ENCODE results near the gene MEX3A. TPM values are rescaled to one million over a fixed set of nuclear protein-coding genes. Genes with fewer than 3 reads are reported as not detected.
A peak's percentile ranks its signal among the peaks of the same experiment; 100 is the strongest.

The MEX3A gene
- total and polyA plus RNA-seq, 2 of the 8 experiments (the other 6 are each of a cell fraction or from before 2014, with no cell fraction given), result 34.1 to 52.4 TPM

DNA sequence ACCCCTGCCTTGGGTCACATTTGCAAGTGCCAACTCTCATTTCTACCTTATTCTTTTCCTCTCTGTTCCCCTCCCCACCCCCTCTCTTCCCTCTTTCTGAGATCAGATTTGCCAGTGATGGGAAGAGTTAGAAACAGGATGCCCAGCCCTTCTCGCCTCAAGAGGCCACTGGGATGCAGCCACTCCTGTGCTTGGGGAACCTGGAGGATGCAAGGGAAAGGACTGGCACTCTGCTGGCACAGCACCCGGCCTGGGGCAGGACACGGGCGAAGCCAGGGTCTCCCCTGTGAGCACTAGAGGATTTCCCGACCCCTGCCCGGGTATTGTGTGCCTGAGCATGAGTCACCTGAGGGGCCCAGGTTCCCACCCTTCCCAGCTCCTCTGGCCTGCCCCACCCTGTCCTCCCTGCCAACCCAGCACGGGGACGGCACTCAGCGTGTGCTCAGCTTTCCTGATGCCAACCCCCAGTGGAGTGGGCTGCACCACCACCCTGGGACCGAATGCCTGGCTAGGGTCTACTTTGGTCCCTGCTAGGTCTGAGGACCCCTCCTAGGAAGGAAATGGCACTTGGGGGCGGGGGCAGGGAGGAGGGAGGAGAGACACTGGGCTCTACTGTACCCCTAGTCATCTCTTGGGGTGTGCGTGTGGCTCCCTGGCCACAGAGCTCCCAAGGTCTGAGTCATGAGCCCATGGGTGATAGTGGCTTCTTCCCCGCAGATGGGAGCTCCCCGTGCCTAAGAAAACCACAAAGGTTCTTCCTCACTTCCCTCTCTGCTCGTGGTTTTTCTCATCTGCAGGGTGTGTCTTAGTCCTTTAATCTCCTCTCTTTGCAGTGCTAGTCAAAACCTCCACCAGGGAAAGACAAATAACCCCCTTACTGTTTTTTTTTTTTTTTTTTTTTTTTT lies 44.6 kb upstream of the MEX3A start:
- no peak overlapping the region for H3K14ac ChIP-seq (ENCODE audit: insufficient read length)
- H2BK5ac ChIP-seq (ENCODE audit: low read depth, low read length), result no peak overlapping the region
- DNase-seq (ENCODE audit: low read depth in 1 of 2, low spot score in 2 of 2) (no peak), FAIRE-seq (no peak)
- H4K8ac ChIP-seq (ENCODE audit: extremely low read depth, insufficient read depth, low read length), result no peak overlapping the region
- 0 out of 7 replicates have a peak overlapping the region, but pooled peaks of 2 of the 4 experiments have one; percentile 20 to 23 for H3K9ac ChIP-seq (replicated peaks in 1 of 4; ENCODE audit: extremely low read depth in 1 of 4, low read depth in 3 of 4, low read length in 3 of 4)
- H2BK12ac ChIP-seq (ENCODE audit: low read depth, low read length), result peak overlapping the region; percentile 71; the same call in 1 of the 2 replicates
- no peak overlapping the region for H2BK120ac ChIP-seq (replicated peaks; ENCODE audit: low read depth, low read length)
- no peaks in the 10 kb centered on the region for H3K27me3 ChIP-seq (replicated peaks in 1 of 4; ENCODE audit: control insufficient read depth in 3 of 4, extremely low read depth in 1 of 4, insufficient read depth in 3 of 4, low read length in 3 of 4)
- no peaks in the 10 kb centered on the region for H4K20me1 ChIP-seq (replicated peaks in 1 of 2; ENCODE audit: control insufficient read depth in 1 of 2, insufficient read depth in 2 of 2, low read length in 2 of 2)
- H3K36me3 ChIP-seq (ENCODE audit: control insufficient read depth in 2 of 4, insufficient read depth in 4 of 4, low read length in 3 of 4), result no peaks in the 10 kb centered on the region; a peak in 1 of 8 replicates
- no peak overlapping the region; a peak in 1 of 8 replicates for H3K4me3 ChIP-seq (ENCODE audit: extremely low read depth in 1 of 4, insufficient read depth in 2 of 4, low read depth in 3 of 4, low read length in 4 of 4)
- H2AFZ ChIP-seq (ENCODE audit: low read length), result no peak overlapping the region
- H3K79me1 ChIP-seq (ENCODE audit: low read depth, low read length), result peaks cover 3% of the 10 kb centered on the region; the same call in 1 of the 2 replicates
- 88% methylated on average over 15 of the region's 15 CpGs; no CpG with 5 or more reads in 1 of the 2 experiments for WGBS, 2 experiments (ENCODE audit: extremely low coverage in 1 of 2, insufficient coverage in 1 of 2, insufficient read length in 1 of 2, insufficient replicate concordance in 2 of 2, low coverage in 1 of 2, low lambda C conversion rate in 2 of 2, missing lambda C conversion rate in 1 of 2)
- ChIA-PET CTCF (ENCODE audit: partially characterized antibody) (interaction anchor here (0.6 to 42.4 kb wide), 13 partner anchors 10 to 265 kb away, joined by 3 to 1994 read pairs (median 4); partner anchors contain the start of genes BGLAP, LMNA, MEX3A and PAQR6), POLR2A (ENCODE audit: partially characterized antibody) (interaction anchor here (0.6 to 28.0 kb wide), 9 partner anchors 9 to 150 kb away, joined by 3 to 763 read pairs (median 3); partner anchors contain the start of genes LMNA, MEX3A and PMF1)
- H3K4me1 ChIP-seq (replicated peaks in 1 of 4; ENCODE audit: control insufficient read depth in 3 of 4, insufficient read depth in 4 of 4, low read length in 3 of 4), result peaks cover 11 to 38% (median 27%) of the 10 kb centered on the region in 4 experiments
- no peaks in the 10 kb centered on the region for H3K9me3 ChIP-seq (ENCODE audit: insufficient read depth in 2 of 2, low read depth in 1 of 2, low read length in 1 of 2)
- H3K4me2 ChIP-seq (ENCODE audit: insufficient read depth in 1 of 2, low read depth in 2 of 2, low read length in 2 of 2), result 0 out of 4 replicates have a peak overlapping the region, but pooled peaks of 1 of the 2 experiments have one; percentile 36
- H4K5ac ChIP-seq (ENCODE audit: insufficient read length, low read depth, low read length), result no peak overlapping the region
- H3K23me2 ChIP-seq (ENCODE audit: low read depth, low read length), result no peaks in the 10 kb centered on the region
- peak overlapping the region; percentile 37 for H3K27ac ChIP-seq (ENCODE audit: low read depth, low read length)
- no peak overlapping the region; the same call in 1 of the 2 replicates for H3K18ac ChIP-seq (ENCODE audit: extremely low read depth, low read length)
- peak overlapping the region; percentile 42; the same call in 1 of the 2 replicates for H2AK5ac ChIP-seq (ENCODE audit: low read depth, low read length)
- H3K56ac ChIP-seq (replicated peaks; ENCODE audit: insufficient read length, low read depth, low read length), result no peak overlapping the region
- no peak overlapping the region for H3K23ac ChIP-seq (ENCODE audit: insufficient read length)
- peaks cover 0 to 4% of the 10 kb centered on the region in 2 experiments; a peak in 1 of 4 replicates for H3K79me2 ChIP-seq (ENCODE audit: control insufficient read depth in 1 of 2, insufficient read depth in 2 of 2, low read length in 2 of 2)
- H3K4ac ChIP-seq (replicated peaks; ENCODE audit: insufficient read length, low read depth, low read length), result no peak overlapping the region
- 0 out of 2 replicates have a peak overlapping the region, but pooled peaks have one; percentile 81 for H2BK15ac ChIP-seq (ENCODE audit: low read length)
- 0 out of 2 replicates have a peak overlapping the region, but pooled peaks have one; percentile 61 for H2BK20ac ChIP-seq (ENCODE audit: low read length)
- no peak overlapping the region for H4K91ac ChIP-seq (replicated peaks; ENCODE audit: insufficient read length, low read length)
- TF ChIP-seq TAF1 (IDR thresholded peaks at IDR 0.05; ENCODE audit: low read depth, low read length) (no peak), HDAC2 (IDR thresholded peaks at IDR 0.05; ENCODE audit: borderline replicate concordance in 1 of 2, low read depth in 2 of 2, low read length in 2 of 2) (no peak), PHF8 (conservative IDR thresholded peaks at IDR 0.05; ENCODE audit: low read depth, low read length) (no peak), MAFK (IDR thresholded peaks at IDR 0.05; ENCODE audit: low read depth, low read length) (no peak), KDM1A (IDR thresholded peaks at IDR 0.05; ENCODE audit: borderline replicate concordance, low read length) (no peak), HDAC6 (IDR thresholded peaks at IDR 0.05; ENCODE audit: low read depth, low read length) (no peak), EGR1 (IDR thresholded peaks at IDR 0.05; ENCODE audit: borderline replicate concordance, low read depth, low read length) (no peak), TEAD4 (IDR thresholded peaks at IDR 0.05; ENCODE audit: low read depth, low read length) (no peak)
- TF ChIP-seq, protein P1, sequence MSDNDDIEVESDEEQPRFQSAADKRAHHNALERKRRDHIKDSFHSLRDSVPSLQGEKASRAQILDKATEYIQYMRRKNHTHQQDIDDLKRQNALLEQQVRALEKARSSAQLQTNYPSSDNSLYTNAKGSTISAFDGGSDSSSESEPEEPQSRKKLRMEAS (IDR thresholded peaks at IDR 0.05), result no peak

Data from H1 (cell line).